ENCODE data around the gene RPRD1B.
"Not testable (repeated sequence)": the region's sequence is repeated elsewhere in the genome, so short reads cannot be mapped to it uniquely, and the experiment has no call there.

RPRD1B gene

DNA sequence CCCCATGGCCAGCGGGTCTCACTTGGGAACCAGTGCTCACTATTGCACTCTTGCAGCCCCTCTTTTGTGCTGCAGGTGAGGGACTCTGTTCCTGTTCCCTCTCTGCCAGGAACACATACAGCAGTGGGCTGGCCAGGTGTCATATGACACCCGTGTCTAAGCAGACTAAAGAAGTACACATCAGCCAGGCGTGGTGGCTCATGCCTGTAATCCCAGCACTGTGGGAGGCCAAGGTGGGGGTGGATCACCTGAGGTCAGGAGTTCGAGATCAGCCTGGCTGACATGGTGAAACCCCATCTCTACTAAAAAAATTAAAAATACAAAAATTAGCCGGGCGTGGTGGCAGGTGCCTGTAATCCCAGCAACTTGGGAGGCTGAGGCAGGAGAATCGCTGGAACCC lies 74.4 kb downstream of the RPRD1B start:
- DNase-seq = not testable (repeated sequence)

DNA sequence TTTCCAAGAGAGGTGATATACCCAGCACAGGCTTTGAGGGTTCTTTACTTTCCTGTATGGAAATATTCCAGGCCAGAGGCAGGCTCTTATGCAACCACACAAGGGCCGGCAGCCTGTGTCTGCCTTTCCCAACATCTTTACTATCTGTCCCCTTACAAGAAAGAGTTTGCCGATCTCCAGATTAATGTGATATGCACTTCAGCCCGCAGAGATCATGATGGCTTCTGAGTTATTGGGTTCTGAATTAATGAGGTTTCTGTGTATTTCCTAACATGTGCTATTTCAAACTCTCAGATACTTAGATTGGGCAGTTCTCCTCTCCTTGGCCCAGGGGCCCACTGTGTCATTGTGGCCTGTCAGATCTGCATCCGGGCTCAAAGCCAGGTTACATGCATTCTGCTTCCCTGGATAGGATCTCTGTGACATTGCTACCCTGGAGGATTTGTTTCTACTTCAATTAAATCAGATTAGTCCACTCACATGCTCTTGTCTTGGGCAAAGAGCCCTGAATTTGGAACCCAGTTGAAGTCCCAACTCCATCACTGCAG lies 75.0 kb downstream of the RPRD1B start:
- no peak for DNase-seq

DNA sequence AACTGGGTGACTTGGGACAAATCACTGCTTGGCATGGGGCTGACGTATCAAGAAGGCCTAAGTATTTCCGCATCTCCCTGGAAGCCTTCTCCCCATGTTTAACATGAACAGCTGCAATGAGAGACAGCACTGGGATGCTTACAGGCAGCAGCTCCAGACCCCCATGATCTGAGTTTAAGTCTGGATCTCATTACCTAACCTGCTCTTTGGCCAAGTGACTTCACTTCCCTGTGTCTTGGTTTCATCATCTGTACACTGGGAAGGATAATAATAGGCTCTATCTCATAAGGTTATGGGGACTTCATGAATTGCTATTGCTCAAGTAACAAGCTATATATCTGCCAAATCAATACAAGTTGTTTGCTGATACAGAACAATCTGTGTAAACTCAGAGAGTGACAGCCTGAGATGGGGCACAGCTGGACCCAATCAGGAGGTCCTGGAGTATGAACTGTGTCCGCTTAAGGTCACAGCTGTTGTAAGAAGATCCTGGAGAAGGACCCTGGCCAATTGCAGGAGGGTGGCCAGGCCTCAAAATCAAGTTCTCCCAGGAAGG lies 75.5 kb downstream of the RPRD1B start:
- DNase-seq = no peak

DNA sequence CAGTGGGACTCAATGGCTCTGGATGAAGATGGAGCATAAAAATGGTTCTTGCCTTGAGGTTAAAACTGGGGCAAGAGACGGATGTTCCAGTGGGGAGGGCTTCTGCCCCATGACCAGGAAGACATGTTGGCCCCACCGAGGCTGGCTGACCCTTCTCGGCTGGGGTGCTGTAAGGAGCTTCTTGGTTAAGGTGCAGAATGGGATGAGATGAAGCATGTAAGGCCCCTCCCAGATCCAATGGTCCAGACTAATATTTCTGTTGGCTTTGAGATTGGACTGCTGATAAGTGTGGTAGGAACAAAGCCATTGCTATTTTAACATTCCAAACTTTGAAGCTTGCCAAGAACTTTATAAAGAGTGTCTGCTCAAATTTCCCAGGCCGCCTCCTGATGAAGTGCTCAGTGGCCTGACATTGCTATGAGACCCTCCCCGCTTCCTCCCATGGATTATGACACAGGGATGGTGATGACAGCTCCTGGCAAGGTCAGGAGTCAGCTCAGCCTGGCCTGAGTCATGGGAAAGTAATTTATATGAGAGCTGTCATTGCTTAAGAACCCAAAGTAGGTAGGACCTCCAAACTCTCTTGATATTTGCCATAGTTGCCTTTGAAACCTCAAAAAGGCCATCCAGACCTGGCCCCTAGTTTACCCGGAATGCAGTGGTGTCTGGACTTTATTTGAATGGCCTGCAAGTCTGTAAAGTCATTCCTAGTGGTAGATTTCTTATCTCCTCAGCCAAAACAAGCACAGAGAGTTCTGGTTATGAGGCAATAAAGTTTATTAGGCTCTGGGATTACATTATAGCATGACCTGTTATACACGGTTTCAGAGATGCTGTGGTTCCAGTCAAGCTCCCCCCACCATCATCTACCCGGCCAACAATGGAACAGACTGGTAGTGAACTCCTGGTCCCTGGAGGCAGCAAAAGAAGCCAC lies 76.3 kb downstream of the RPRD1B start:
- no peak for DNase-seq

DNA sequence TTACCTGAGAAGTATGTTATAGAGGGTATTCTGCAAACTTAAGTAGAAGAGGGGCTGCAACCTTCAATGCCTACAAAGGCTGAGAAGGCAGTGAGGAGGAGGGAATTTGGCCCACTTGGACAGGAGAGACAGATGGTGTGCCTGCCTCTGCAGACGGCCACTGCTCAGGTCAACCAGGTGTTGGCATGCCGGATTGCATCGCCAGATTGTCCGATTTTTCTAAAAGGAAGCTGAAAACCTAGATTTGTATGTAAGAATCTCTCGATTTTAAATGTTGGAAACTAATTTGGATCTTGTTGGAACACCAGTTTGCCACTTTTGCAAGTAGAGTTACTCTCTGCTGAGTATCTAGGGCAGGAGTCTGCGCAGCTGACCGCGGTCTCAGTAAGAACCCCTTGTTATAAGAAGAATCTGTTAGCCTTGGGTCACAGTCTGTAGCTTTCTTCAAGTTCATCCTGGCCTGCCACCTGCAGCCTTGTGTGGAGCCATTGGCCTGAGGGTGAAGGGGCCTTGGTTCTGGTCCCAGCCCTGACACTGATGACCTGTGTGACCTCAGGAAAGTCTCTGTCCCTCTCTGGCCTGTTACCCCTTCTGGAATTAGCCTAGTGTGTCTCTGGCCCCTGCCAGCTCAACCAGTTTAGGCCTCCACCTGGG lies 77.1 kb downstream of the RPRD1B start:
- no peak for DNase-seq

DNA sequence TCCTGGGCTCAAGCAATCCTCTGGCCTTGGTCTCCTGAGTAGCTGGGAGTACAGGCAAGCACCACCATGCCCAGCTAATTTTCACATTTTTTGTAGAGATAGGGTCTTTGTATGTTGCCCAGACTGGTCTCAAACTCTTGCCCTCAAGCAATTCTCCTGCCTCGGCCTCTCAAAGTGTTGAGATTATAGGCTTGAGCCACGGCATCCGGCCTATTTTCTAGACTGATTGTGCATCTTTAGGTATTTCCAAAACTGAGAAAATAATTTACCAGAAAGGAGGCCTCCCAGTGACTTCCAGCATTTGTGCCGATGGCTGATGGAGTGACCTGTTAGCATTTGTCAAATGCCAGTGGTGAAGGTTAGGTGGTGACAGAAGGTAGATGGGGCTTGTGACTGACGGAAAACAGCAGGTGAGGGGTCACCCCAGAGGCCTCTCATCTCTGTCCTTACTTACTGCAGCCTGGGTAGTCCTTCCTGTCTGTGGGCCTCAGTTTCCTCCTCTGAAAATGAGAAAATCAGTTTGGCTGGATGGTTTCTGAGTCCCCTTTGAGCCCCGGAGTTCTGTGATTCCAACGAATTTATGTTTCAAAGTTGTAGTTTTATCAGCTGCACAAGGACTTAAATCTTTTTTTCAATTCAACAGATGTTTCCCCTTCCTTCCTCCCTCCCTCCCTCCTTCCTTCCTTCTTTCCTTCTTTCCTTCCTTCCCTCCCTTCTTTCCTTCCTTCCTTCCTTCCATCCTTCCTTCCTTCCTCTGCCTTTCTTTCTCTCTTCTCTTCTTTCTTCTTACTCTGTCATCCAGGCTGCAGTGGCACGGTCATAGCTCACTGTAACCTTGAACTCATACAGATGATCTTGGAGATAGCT lies 78.1 kb downstream of the RPRD1B start:
- no peak for DNase-seq

DNA sequence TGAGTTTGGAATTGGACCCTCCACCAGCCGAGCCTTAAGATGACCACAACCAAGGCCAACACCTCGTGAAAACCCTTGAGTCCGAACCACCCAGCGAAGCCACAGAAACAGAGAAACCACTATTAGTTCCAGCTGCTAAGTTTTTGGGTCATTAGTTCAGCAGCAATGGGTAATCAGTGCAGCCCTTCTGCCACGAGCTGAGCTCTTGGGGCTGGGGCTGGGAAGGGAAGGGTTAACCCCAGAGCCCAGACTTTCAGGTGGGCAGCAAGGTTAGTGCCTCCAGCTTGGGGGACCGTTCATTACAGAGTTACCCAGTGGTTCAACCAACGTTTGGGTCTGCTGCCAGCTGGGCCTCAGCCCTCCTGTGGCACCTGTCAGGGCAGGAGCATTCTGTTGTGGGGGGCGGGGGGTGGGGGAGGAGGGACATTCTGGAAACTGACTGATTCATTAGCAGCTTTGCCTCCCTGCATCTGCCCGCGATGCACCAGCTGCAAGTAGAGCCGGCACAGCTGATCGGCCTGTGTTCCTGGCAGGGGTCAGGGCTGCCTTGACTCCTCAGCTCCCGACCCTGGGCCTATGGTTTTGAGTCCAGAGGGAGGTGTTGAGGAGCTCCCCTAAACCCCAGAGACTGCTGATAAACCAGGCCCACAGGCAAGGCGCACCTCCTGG lies 78.8 kb downstream of the RPRD1B start:
- DNase-seq = no peak

DNA sequence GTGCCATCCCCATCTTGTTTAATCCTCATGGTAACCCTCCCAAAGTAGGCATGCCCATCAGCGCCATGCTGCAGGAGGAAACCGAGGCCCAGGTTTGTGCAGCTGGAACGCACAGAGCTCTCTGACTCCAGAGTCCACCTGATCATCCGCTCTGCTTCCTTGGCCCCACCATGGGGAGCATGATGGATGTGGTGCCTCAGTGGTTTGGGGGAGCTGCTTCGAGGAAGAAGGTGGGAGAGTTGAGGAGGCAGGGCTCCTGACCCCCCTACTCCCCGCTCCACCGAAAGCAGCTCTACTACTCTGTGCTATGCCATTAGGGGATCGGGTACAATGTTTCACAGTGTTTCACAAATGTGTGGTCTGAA lies 79.4 kb downstream of the RPRD1B start:
- no peak for DNase-seq

DNA sequence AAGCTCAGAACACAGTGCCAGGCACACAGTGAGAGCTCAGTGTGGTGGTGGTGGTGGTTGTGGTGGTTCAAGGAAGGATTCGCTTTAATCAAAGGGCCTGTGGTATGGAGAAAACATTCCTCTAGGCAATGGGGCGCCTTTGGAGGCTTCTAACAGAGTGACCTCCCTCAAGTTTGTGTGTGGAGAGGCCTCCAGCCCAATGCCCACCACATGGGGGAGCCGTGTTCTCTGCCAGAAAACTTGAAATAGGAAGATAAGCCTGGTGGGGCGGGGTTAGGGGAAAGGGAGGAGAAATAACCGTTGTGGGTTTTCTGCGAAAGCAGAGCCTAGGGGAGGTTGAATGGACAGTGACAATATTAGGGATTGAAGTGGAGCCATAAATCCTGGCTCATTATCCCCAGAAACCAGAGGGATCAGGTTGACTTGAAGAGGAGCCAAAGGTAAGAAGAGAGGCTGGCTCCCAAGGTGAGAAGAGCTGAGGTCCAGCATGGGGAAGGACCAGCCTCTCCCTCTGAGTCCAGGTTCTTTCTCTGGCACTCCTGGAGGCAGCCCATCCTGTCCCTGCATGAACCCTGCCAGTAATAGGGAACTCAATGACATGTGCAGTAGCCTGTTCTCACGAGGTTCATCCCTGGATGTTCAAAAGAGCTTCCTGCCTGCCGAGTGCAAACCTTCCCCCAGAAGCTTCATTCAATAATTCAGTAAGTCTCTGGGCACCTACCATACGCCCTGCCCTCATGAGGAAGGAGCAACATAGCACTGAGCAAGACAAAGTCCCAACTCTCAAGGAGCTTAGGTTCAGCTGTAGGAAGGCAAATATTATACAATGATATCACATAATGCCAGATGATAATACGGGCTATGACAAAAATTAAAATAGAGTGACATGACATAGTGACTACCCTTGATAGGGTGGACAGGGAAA lies 80.1 kb downstream of the RPRD1B start:
- DNase-seq = peak; percentile 28

DNA sequence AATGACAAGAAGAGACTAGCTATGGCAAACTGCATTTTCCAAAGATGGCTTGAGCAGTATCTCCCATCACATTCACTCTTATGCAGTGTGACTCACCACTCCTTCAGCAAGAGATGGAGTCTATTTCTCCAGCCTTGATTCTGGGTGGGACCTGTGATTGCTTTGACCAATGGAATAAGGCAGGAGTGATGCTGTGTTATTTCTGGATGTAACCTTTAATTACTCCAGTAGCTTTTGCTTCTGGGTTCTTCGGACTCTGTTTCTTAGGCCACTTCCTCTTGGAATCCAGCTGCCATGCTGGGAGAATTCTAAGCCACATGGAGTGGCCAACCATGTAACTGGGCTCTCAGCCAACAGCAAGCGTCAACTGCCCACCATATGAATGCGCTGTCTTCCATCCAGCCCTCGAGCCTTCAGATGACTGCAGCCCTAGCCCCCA lies 80.8 kb downstream of the RPRD1B start:
- DNase-seq = no peak

DNA sequence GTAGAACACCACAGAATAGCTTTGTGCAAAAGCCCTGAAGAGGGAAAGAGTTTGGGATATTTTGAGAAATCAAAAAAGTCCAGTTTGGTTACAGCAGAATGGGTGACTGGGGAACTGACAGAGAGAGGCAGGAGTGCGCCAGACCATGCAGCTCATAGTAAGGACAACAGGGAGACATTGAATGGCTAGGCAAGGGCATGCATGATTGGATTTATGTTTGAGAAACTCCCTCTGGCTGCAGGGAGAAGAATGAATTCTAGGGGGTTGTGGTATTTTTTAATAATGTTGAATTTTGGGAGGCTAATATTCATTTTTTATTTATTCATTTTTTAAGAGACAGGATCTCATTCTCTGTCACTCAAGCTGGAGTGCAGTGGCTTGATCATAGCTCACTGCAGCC lies 81.7 kb downstream of the RPRD1B start:
- DNase-seq = no peak

DNA sequence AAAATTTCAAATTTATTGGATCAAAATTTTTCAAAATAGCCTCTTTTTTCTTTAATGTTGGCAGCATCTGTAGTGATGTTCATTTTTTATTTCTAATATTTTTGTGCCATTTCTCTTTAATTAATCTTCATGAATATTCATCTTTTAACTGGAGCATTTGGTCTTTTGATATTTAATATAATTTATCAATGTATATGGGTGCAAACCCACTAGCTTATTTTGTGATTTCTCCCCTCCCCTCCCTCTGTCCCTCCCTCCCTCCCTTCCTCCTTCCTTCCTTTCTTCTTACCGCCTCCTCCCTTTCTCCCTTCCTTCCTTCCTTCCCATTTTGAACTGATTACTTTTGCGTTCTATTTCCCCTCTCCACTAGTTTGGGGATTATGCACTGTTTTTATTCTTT lies 82.3 kb downstream of the RPRD1B start:
- DNase-seq = no peak

DNA sequence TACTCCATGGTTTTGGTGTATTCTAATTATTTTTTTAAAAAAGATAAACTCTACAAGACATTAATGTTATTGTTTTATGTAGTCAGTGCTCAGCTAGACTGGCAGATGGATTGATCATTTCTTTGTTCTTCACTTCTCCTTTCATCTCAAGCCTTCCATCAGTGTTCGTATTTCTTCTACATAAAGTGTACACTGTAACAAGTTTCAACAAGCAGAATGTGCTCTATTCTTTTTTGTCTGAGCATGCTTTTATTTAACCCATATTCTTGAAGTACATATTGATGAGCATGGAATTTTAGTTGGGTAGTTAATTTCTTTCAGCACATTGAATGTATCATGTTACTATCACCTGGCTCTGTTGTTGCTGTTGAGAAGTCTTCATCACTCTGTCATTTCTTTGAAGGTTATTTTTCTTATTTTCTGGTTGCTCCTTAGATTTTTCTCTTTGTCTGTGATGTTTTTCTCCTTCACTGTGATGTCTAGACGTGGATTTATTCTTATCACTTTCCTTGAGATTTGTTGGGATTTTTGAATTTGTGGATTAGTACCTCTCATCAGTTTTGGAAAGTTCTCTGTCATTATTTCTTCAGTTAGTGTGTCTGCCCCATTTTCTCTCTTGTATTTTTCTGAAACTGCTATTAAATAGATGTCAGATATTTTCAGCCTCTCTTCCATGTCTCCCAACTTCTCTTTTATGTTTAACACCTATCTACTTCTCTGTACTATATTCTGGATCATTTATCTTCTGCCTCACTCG lies 83.0 kb downstream of the RPRD1B start:
- DNase-seq = no peak

DNA sequence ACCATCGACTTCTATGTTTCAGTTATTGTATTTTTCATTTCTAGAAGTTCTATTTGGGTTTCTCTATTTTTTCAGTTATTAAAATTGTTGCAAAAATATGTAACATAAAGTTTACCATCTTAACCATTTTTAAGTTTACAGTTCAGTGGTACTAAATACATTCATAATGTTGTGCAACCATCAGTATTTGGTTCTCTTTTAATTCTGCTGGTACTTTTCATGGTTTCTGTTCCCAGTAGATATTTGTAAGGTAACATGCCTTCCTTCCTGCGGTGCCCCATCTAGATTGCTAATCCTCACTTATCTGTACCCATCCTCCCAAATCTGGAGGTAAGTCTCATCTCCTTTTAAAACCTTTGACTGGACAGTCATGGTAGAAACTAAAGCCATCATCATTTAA lies 83.7 kb downstream of the RPRD1B start:
- DNase-seq = no peak

DNA sequence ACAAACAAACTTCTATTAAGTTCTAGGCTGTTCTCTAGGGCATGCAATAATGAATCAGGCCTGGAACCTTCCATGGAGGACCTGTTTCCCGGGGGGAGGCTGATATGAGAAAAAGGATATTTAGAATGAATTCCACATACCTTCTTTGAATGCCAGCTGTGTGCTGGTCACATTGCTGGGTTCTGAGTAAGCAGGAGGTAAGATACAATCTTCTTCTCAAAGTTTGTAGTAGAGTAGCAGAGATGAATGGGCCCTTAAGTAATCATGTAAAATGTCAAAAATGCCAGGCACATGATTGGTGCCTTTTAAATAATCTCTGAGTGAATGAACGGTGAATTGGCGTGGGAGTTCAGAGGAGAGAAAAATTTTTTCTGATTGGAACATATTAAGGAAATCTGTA lies 84.1 kb downstream of the RPRD1B start:
- DNase-seq = no peak

DNA sequence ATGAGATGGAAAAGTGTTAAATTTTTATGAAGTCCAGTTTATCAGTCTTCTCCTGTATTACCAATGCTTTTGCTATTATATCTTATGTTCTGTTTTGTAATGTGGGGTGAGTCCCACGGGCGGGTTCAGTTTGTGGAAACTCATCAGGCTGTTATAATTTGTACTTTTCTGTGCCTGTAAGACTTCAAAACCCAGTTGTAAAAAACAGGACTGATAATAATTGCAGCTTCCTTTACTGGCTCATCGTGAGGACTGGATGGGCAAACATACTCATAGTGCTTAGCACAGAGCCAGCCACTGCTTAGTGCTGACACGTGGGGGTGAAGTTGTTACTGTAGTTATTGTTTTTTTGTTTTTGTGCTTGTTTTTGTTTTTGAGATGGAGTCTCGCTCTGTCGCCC lies 85.9 kb downstream of the RPRD1B start:
- no peak for DNase-seq

DNA sequence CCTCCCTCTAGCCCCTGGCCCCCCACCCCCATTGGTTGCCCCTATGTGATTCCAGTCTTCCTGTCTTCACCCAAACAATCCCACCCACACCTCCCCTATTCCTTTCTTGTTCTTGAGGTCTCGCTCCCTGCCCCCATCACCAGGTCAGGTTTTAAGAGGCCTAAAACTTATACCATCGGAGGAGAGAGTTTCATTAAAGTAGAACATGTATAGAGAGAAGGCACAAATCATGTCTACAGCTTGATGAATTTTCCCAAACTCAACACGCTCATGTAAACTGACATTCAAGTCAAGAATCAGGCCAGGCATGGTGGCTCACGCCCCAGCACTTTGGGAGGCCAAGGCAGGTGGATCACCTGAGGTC lies 87.1 kb downstream of the RPRD1B start:
- DNase-seq = no peak

DNA sequence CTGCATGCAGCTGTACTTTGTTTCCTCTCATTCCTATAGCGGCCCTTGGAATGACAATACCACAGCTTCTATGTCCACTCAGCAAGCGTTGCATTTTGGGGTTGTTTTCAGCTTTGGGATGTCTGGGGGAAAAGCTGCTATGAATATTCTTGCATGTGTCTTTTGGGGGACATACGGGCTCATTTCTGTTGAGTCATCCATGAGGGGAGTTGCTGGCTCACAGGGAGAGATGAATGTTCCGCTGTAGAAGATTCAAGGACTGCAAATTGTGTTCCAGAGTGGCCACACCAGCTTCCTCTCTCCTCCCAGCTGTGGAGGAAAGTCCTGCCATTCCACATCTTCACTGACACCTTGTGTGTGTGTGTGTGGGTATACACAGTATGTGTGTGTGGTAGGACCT lies 88.2 kb downstream of the RPRD1B start:
- no peak for DNase-seq

DNA sequence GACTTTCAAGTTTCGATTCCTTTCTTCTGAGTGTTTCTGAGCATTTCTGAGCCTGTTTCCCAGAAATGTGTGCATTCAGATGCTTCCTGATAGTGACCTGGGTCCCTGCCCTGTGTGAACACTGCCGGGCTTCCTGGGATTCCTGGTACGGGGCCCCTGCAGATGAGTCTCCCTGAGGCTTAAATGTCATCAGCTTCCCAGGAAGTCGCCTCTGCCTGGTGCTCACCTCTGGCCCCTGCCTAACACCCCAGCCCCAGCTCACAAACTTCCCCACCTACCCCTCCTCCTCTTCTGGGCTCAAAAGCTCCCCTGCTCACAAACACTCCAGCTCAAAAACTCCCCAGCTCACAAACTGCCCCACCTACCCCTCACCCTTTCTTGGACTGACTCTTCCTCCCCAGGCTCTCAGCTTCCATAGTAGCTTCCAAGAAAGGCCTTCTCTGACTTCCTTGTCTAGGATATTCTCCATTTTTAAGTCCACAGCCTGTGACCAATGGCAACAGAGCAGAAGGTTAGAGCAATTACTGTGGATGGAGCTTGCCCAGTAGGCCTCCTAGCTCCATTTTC lies 89.6 kb downstream of the RPRD1B start:
- DNase-seq = no peak

All from activated CD4-positive, alpha-beta T cell treated with anti-CD3 and anti-CD28 coated beads for 48 hours (primary cell).